Measurements from ENCODE around the gene REX1BD. TPM values are rescaled to one million over a fixed set of nuclear protein-coding genes. Genes with fewer than 3 reads are reported as not detected.

REX1BD gene
- total and polyA plus RNA-seq, 9 donors = 5.3 to 146 (median 66.7) TPM

DNA sequence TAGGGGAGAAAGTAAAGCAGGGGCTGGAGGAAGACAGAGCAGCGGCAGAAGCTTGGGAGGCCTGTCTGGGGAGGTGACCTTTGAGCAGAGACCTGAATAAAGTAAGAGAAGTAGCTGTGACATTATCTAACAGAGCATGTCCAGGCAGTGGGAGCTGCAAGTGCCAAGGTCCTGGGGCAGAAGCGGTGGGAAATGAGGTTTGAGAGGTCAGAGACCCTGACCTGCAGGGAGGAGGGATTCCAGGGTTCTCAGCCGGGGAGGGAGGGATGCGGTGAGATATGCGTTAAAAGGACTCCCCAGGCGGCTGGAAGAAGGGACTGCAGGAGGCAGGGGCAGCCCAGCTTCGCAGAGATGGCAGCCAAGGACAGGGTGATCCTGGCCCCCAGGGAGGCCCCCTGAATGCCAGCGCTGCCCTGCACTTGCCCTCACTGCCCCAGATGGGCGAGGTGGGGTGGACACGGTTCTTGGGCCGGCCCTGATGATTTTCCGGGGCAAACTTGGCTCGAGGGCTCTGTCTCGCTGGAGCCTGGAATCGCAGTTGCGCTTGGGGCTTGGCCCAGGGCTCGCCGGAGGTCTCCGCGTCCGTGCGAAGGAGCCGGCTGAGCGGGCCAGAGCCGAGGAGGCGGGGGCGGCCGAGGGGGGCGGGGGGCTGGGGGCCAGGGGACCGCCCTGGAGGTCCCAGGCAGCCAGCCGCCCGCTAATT, 14.8 kb downstream of the REX1BD start:
- no peak for DNase-seq
- no peaks in the 10 kb centered on the region for H3K4me1 ChIP-seq (ENCODE audit: insufficient read depth)
- peaks cover 6% of the 10 kb centered on the region for H3K27me3 ChIP-seq
- H3K4me3 ChIP-seq = no peak overlapping the region
- intact Hi-C loops (cut with DNase I) = no loop called here
- WGBS, 3 donors = 3 to 12% (median 7%) methylated on average over 9 to 31 of the region's 32 CpGs
- H3K9me3 ChIP-seq = no peaks in the 10 kb centered on the region
- H3K27ac ChIP-seq = no peak overlapping the region
- H3K36me3 ChIP-seq = no peaks in the 10 kb centered on the region
- no peak for TF ChIP-seq POLR2A (IDR thresholded peaks at IDR 0.05)
- TF ChIP-seq, protein P1, sequence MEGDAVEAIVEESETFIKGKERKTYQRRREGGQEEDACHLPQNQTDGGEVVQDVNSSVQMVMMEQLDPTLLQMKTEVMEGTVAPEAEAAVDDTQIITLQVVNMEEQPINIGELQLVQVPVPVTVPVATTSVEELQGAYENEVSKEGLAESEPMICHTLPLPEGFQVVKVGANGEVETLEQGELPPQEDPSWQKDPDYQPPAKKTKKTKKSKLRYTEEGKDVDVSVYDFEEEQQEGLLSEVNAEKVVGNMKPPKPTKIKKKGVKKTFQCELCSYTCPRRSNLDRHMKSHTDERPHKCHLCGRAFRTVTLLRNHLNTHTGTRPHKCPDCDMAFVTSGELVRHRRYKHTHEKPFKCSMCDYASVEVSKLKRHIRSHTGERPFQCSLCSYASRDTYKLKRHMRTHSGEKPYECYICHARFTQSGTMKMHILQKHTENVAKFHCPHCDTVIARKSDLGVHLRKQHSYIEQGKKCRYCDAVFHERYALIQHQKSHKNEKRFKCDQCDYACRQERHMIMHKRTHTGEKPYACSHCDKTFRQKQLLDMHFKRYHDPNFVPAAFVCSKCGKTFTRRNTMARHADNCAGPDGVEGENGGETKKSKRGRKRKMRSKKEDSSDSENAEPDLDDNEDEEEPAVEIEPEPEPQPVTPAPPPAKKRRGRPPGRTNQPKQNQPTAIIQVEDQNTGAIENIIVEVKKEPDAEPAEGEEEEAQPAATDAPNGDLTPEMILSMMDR (IDR thresholded peaks at IDR 0.05) = no peak
- no peak for TF ChIP-seq EP300 (IDR thresholded peaks at IDR 0.05)

DNA sequence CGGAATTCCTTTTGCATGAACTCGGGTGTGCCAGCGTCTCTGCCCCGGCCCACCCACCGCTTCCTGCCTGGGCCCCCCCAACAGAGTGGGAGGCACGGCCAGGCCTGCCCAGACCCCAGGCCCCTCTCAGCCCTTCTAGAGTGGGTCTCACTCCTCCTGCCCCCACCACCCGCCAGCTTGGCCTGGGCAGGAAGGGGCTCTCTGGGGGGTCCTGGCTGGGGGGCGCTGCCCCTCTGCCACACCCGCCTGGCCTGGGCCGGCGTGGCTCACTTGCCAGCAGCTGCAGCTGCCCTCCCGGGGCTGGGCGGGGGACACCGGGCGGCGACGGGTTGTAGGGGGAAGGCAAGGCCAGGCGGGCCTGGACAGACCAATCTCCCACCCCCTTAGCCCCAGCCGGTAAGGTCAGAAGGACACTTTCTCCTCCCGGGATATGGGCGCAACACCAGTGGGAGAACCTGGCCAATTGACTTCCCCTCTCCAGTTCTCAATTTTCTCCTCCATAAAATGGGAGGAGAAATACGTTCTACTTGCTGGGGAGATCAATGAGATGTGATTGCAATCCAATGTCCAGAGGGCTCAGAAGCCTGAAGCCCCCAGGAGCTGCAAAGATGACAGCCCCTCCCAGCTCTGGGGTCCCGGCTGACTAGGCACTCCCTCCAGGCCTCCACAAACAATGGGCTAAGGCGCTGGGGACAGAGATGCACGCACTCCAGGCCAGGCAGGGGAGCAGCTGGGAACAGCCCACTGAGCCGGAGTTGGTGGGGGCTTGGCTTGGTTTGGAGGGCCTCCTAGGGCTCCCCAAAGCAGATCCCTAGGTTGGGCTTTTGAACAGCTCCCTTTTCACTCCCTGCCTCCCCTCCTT, 15.6 kb downstream of the REX1BD start:
- H3K27me3 ChIP-seq = peaks cover 8% of the 10 kb centered on the region
- no peak overlapping the region for H3K4me3 ChIP-seq

DNA sequence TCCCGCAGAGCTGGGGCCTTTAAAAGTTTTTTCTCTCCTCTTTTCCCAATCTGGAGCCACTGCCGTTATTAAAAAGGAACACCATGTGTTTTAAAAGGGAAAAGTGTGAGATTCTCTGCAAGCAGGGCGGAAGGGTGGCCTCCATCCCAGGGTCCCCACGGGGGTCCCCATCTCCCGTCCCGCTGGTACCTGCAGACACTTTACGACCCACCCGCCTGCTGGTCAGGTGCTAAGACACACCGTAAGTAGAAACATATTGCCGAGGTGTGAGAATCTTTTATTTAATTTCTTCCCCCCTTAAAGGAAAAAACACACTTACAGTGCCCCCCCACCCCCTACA, 16.2 kb downstream of the REX1BD start:
- Histone ChIP-seq H3K36me3 (no peaks in the 10 kb centered on the region), H3K27me3 (peaks cover 8% of the 10 kb centered on the region), H3K9me3 (no peaks in the 10 kb centered on the region), H3K4me1 (ENCODE audit: insufficient read depth) (no peaks in the 10 kb centered on the region), H3K27ac (no peak overlapping the region), H3K4me3 (no peak overlapping the region)
- WGBS, 3 donors = 22 to 31% (median 30%) methylated on average over 10 of the region's 10 CpGs
- DNase-seq = no peak
- intact Hi-C loops (cut with DNase I) = no loop called here
- TF ChIP-seq, protein P1 (IDR thresholded peaks at IDR 0.05) = no peak
- no peak for TF ChIP-seq EP300 (IDR thresholded peaks at IDR 0.05)
- TF ChIP-seq POLR2A (IDR thresholded peaks at IDR 0.05) = no peak

More for the DNA sequence above, 15.6 kb downstream of the REX1BD start:
- intact Hi-C loops (cut with DNase I) = no loop called here
- Histone ChIP-seq H3K4me1 (ENCODE audit: insufficient read depth) (no peaks in the 10 kb centered on the region), H3K27ac (no peak overlapping the region), H3K36me3 (no peaks in the 10 kb centered on the region), H3K9me3 (no peaks in the 10 kb centered on the region)
- WGBS, 3 donors = 22 to 31% (median 27%) methylated on average over 25 to 26 of the region's 26 CpGs
- no peak for DNase-seq
- no peak for TF ChIP-seq EP300 (IDR thresholded peaks at IDR 0.05)

DNA sequence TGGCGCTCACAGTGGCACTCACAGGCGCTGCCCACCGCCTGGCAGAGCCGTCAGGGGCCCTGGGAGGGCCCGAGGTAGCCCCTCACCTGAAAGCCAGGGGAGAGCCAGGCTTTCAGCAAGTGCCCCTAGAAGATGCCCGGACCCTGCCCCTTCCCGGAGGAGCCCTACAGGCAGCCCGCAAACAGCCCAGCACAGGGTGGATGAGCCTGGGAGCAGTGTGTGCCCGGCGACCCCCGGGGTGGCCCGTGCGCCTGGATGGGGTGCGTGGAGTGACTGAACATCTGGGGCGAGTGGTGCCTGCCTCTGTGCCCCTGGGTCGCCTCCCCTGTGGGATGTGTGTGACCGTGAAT, 16.6 kb downstream of the REX1BD start:
- no peak for DNase-seq
- intact Hi-C loops (cut with DNase I) = no loop called here
- no peaks in the 10 kb centered on the region for H3K9me3 ChIP-seq
- TF ChIP-seq, protein P1 (IDR thresholded peaks at IDR 0.05) = no peak
- TF ChIP-seq POLR2A (IDR thresholded peaks at IDR 0.05) (no peak), EP300 (IDR thresholded peaks at IDR 0.05) (no peak)
- H3K36me3 ChIP-seq = no peaks in the 10 kb centered on the region
- 12 to 15% (median 13%) methylated on average over 17 of the region's 17 CpGs for WGBS, 3 donors
- peaks cover 8% of the 10 kb centered on the region for H3K27me3 ChIP-seq
- no peak overlapping the region for H3K27ac ChIP-seq
- no peak overlapping the region for H3K4me3 ChIP-seq
- no peaks in the 10 kb centered on the region for H3K4me1 ChIP-seq (ENCODE audit: insufficient read depth)

Data from ovary (tissue), 9 donors.